Thymus (tissue), 11 donors: ENCODE data around the gene PARD6A. TPM values are rescaled to one million over a fixed set of nuclear protein-coding genes. Genes with fewer than 3 reads are reported as not detected.
A peak's percentile ranks its signal among the peaks of the same experiment; 100 is the strongest.
"Not testable (repeated sequence)": the region's sequence is repeated elsewhere in the genome, so short reads cannot be mapped to it uniquely, and the experiment has no call there.

ENCODE experiments used
- DNase-seq, 9 donors: peaks; one replicate each; pipeline ENCODE4 v3.0.0-alpha.2; 2013; ENCODE audit warnings: low spot score in 9 of 9, low read depth in 6 of 9, missing footprints in 1 of 9
- H3K27ac ChIP-seq, 2 donors: one replicate each; pipeline ENCODE4 v1.5.1; 2013; ENCODE audit warnings: control low read depth in 1 of 2, low read depth in 1 of 2, low read length in 1 of 2, mild to moderate bottlenecking in 1 of 2, moderate library complexity in 1 of 2
- H3K27me3 ChIP-seq, 2 donors: one replicate each; pipeline ENCODE4 v1.5.1; 2013; ENCODE audit warnings: low read length in 1 of 2; ENCODE audit not compliant: control insufficient read depth in 2 of 2, insufficient read depth in 1 of 2
- H3K36me3 ChIP-seq, 2 donors: one replicate each; pipeline ENCODE4 v1.5.1; 2013; ENCODE audit warnings: low read length in 1 of 2, mild to moderate bottlenecking in 1 of 2, moderate library complexity in 1 of 2; ENCODE audit not compliant: control insufficient read depth in 2 of 2, insufficient read depth in 2 of 2
- H3K4me1 ChIP-seq, 2 donors: one replicate each; pipeline ENCODE4 v1.5.1; 2013; ENCODE audit warnings: low read length in 2 of 2; ENCODE audit not compliant: control insufficient read depth in 2 of 2, insufficient read depth in 2 of 2
- H3K4me3 ChIP-seq, 2 donors: one replicate each; pipeline ENCODE4 v1.5.1; 2013; ENCODE audit warnings: low read length in 2 of 2, control low read depth in 1 of 2, mild to moderate bottlenecking in 1 of 2
- H3K9me3 ChIP-seq, 2 donors: one replicate each; pipeline ENCODE4 v1.5.1; 2013; ENCODE audit warnings: low read length in 1 of 2, mild to moderate bottlenecking in 1 of 2; ENCODE audit not compliant: control insufficient read depth in 2 of 2, insufficient read depth in 1 of 2
- WGBS: extraction: QIAGEN DNeasy Blood & Tissue Kit; methylation state at CpG from one replicate; pipeline ENCODE4 v1.1.7; 2013; 5-methylcytosine and 5-hydroxymethylcytosine counted together
- polyA plus RNA-seq: library from polyadenylated mRNA; stranded (reverse); fragments of 200-250 nt; gene quantifications from one replicate; pipeline ENCODE4 v1.2.3, GENCODE V29; 2013
- total RNA-seq: library from RNA; stranded (reverse); fragments of 120-200 nt; gene quantifications from one replicate; pipeline ENCODE4 v1.2.4, GENCODE V29; 2013
- donor health status: healthy.

PARD6A gene
- total and polyA plus RNA-seq, 2 donors, result 4.6 to 5.9 TPM

DNA sequence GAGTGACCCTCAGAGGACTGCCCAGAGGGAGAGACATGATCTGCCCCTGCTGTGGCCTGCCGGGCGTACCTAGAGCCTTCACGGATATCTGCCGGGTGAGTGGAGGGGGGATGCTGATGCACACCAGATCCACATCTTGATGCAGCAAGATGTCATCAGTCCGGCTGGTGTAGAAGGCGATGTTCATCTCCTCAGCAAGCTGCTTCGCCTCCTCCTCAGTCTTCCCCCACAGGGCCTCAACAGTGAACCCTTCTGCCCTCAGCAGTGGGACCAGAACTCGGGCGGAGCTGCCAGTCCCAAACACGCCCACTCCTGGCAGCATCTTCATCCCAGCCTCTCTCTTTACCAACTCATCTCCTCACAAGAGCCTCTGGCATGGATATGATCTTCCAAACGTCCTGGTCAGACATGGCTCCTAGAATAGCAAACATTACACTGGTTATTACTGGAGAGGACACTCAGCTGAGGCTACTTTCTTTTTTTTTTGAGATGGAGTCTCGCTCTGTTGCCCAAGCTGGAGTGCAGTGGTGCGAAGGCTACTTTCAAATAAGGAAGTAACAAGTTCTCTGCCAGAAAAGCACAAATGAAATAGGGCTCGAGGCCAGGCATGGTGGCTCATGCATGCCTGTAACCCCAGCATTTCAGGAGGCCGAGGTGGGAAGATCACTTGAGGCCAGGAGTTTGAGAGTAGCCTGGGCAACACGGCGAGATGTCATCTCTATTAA is 24.8 kb downstream of the PARD6A start:
- WGBS, result 97% methylated on average over 17 of the region's 17 CpGs
- no peaks in the 10 kb centered on the region for H3K4me1 ChIP-seq
- DNase-seq, result no peak
- H3K27ac ChIP-seq, result no peak overlapping the region
- H3K36me3 ChIP-seq, result peaks cover 21 to 27% of the 10 kb centered on the region in 2 donors
- H3K27me3 ChIP-seq, result no peaks in the 10 kb centered on the region
- no peak overlapping the region for H3K4me3 ChIP-seq
- no peaks in the 10 kb centered on the region for H3K9me3 ChIP-seq

DNA sequence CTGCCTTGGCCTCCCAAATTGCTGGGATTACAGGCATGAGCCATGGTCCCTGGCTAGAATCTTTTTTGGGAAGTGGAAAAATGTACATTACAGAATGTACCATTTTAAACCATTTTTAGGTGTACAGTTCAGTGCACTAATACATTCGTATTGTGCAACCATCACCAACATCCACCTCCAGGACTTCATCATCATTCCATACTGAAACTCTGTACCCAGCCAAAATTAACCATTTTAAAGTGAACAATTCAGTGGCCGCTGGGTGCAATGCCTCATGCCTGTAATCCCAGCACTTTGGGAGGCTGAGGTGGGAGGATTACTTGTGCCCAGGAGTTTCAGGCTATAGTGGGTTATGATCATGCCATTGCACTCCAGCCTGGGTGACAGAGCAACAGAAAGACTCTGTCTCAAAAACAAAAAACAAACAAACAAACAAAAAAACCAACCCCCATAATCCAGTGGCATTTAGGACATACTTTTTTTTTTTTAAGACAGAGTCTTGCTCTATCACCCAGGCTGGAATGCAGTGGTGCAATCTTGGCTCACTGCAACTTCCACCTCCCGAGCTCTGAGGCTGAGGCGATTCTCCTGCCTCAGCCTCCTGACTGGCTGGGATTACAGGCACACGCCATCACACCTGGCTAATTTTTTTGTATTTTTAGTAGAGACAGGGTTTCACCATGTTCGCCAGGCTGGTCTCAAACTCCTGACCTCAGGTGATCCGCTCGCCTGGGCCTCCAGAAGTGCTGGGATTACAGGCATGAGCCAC is 32.9 kb downstream of the PARD6A start:
- not testable (repeated sequence) for H3K4me1 ChIP-seq, H3K9me3 ChIP-seq, DNase-seq, H3K27ac ChIP-seq, H3K4me3 ChIP-seq, H3K27me3 ChIP-seq, H3K36me3 ChIP-seq
- WGBS, result 98% methylated on average over 8 of the region's 8 CpGs

DNA sequence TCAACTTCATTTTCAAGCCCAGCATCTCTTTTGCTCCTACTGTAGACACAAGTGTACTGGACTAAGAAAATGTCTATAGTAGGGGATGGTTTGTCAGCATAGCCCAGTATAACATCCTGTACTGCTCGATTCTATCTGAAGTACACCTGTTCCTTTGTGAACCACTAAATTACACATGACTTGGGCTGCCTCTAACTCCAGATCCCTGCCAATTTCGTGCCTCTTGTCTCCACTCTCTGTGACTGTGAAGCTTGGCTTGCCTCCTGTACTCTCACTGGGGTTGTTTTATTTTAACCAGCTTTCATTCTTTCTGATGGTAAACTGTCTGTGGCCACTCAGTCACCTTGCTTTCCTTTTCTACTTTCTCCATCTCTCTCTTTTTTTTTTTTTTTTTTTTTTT is 33.9 kb downstream of the PARD6A start:
- no peak for DNase-seq
- no peak overlapping the region for H3K27ac ChIP-seq
- no peaks in the 10 kb centered on the region for H3K27me3 ChIP-seq
- H3K4me1 ChIP-seq, result no peaks in the 10 kb centered on the region
- H3K4me3 ChIP-seq, result no peak overlapping the region
- peaks cover 1 to 8% of the 10 kb centered on the region in 2 donors for H3K9me3 ChIP-seq
- 78% methylated on average over 2 of the region's 2 CpGs for WGBS
- peaks cover 3 to 9% of the 10 kb centered on the region in 2 donors for H3K36me3 ChIP-seq

DNA sequence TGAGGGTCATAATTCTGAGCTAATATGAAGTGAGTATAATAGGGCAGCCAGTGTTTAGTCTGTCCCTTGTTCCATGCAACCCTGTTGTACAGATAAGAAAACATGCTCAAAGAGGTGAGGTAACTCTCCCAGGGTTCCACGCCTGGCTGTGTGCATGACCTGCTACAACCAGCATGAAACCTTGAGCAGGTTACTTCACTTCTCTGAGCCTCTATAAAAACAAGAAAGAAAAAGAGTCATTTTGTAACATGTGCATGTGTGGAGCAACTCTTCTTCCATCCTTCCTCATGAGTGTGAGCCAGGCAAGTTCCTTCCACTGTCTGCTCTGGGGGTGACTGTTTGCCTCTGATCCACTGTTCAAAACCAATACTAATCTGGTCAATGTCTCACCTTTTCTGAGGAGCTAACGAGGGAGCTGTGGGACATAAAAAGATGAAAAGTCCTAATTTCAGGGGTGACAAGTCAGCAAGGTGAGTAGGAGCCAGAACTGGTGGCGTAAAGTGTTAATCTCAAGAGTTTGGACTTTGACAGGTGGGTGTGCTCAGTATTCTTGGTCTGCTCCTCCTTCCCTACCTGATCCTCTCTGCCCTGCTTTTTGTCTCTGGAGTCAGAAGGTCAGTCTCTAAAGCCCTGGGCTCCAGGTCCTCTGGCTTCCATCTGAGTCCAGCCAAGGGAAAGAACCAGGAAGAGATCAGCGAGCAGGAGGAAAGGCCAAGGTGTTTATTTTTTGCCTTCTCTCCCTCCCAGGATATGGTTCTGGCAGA is 36.8 kb downstream of the PARD6A start:
- H3K27ac ChIP-seq, result no peak overlapping the region
- peaks cover 3 to 9% of the 10 kb centered on the region in 2 donors for H3K36me3 ChIP-seq
- no peak overlapping the region for H3K4me3 ChIP-seq
- DNase-seq, result no peak
- no peaks in the 10 kb centered on the region for H3K27me3 ChIP-seq
- 98% methylated on average over 4 of the region's 4 CpGs for WGBS
- peaks cover 1 to 14% of the 10 kb centered on the region in 2 donors for H3K9me3 ChIP-seq
- H3K4me1 ChIP-seq, result no peaks in the 10 kb centered on the region

DNA sequence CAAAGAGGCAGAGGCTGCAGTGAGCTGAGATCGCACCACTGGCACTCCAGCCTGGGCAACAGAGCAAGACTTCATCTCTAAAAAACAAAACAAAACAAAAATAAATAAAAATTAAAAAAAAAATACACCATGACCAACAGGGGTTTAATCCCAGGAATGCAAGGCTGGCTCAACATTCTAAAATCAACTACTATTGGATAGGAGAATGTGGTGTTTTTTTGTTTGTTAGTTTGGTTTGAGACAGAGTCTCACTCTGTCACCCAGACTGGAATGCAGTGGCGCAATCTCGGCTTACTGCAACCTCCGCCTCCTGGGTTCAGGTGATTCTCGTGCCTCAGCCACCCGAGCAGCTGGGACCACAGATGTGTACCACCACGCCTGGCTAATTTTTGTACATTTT is 38.5 kb downstream of the PARD6A start:
- H3K9me3 ChIP-seq, result peaks cover 1 to 14% of the 10 kb centered on the region in 2 donors
- DNase-seq, result no peak
- no peak overlapping the region for H3K27ac ChIP-seq
- H3K4me3 ChIP-seq, result no peak overlapping the region
- over 99% methylated on average over 7 of the region's 7 CpGs for WGBS
- peaks cover 5 to 7% of the 10 kb centered on the region in 2 donors for H3K4me1 ChIP-seq
- peaks cover 3 to 9% of the 10 kb centered on the region in 2 donors for H3K36me3 ChIP-seq
- H3K27me3 ChIP-seq, result no peaks in the 10 kb centered on the region

DNA sequence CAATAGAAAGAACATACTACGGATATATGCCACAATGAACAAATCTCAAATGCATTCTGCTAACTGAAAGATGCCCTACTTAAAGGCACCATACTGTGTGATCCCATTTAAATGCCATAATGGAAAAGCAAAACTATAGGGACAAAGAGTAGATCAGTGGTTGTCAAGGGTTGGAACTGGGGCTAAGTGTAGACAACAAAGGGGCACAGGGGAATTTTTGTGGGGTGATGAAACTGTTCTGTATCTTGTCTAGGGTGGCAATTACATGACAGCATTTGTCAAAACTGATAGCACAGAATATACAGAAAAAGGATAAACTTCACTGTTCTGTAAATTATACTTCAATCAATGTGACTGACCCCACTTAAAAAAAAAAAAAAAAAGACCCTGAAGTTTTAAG is 40.7 kb downstream of the PARD6A start:
- peaks cover 1 to 14% of the 10 kb centered on the region in 2 donors for H3K9me3 ChIP-seq
- peaks cover 5 to 7% of the 10 kb centered on the region in 2 donors for H3K4me1 ChIP-seq
- 99% methylated on average over 1 of the region's 1 CpG for WGBS
- H3K27ac ChIP-seq, result no peak overlapping the region
- H3K27me3 ChIP-seq, result no peaks in the 10 kb centered on the region
- H3K4me3 ChIP-seq, result no peak overlapping the region
- DNase-seq, result no peak
- H3K36me3 ChIP-seq, result peaks cover 3 to 9% of the 10 kb centered on the region in 2 donors

DNA sequence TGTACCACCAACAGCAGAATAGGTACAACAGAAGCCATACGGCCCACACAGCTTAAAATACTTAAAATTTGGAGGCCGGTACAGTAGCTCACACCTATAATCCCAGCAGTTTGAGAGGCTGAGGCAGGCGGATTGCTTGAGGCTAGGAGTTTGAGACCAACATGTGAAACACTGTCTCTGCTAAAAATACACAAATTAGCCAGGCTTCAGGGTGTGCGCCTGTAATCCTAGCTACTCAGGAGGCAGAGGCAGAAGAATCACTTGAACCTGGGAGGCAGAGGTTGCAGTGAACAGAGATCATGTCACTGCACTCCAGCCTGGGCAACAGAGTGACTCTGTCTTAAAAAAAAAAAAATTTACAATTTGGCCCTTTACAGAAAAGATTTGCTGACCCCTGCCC is 41.4 kb downstream of the PARD6A start:
- peaks cover 5 to 7% of the 10 kb centered on the region in 2 donors for H3K4me1 ChIP-seq
- peaks cover 1 to 14% of the 10 kb centered on the region in 2 donors for H3K9me3 ChIP-seq
- no peak for DNase-seq
- H3K4me3 ChIP-seq, result no peak overlapping the region
- WGBS, result 97% methylated on average over 4 of the region's 4 CpGs
- no peaks in the 10 kb centered on the region for H3K27me3 ChIP-seq
- peaks cover 3 to 9% of the 10 kb centered on the region in 2 donors for H3K36me3 ChIP-seq
- H3K27ac ChIP-seq, result no peak overlapping the region

DNA sequence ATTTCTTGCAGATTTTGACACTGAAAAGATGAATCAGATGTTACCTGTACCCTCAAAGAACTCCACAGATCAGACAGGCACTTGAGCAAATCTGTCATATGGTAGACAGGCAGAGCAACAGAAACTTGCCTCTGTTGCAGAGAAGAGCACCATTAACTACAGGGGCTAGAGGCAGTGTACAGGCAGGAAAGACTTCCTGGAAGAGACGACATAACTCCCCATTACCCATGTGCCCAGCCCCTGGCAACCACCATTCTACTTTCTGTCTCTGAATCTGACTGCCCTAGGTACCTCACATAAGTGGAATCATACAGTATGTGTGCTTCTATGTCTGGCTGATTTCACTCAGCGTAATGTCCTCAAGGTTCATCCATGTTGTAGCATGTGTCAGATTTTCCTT is 42.9 kb downstream of the PARD6A start:
- Histone ChIP-seq H3K4me1 (peaks cover 5 to 7% of the 10 kb centered on the region in 2 donors), H3K4me3 (no peak overlapping the region), H3K27ac (peak overlapping the region; percentile 58 to 64), H3K27me3 (no peaks in the 10 kb centered on the region), H3K36me3 (no peaks in the 10 kb centered on the region), H3K9me3 (peaks cover 1 to 14% of the 10 kb centered on the region in 2 donors)
- WGBS, result 80% methylated on average over 2 of the region's 2 CpGs
- peak in 2 of 9 donors; percentile 22 to 37 for DNase-seq

DNA sequence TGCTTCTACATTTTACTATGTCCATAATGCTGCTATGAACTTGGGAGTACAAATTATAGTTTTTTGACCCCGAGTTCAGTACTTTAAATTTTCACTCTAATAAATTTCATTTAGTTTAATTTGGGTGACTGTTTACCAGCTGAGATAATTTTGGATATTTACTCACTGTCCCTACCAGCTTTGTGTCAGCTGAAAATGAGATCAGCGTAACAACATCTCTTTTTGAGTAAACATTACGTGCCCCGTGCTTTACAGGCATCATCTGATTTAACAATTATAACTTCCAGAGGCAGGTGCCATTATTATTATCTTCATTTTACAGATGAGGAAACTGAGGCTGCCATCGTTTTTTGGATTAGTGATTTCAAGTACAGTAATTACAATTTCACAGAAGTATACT is 43.4 kb downstream of the PARD6A start:
- H3K9me3 ChIP-seq, result peaks cover 1 to 10% of the 10 kb centered on the region in 2 donors
- no peak overlapping the region for H3K27ac ChIP-seq
- 96% methylated on average over 5 of the region's 5 CpGs for WGBS
- no peak for DNase-seq
- H3K27me3 ChIP-seq, result no peaks in the 10 kb centered on the region
- H3K4me1 ChIP-seq, result peaks cover 5 to 7% of the 10 kb centered on the region in 2 donors
- H3K4me3 ChIP-seq, result no peak overlapping the region
- no peaks in the 10 kb centered on the region for H3K36me3 ChIP-seq
